LHCN-M2 (cell line): ENCODE measurements around the gene TMEM143. TPM values are rescaled to one million over a fixed set of nuclear protein-coding genes. Genes with fewer than 3 reads are reported as not detected.

Source experiments
- DNase-seq: peaks from one replicate; pipeline ENCODE4 v3.0.0-alpha.2; 2012; ENCODE audit warnings: low read depth
- total RNA-seq: library from RNA; depleted of rRNA; stranded (reverse); fragments of >200 nt; gene quantifications from 2 replicates; pipeline ENCODE4 v1.2.3, GENCODE V29; 2014

Gene TMEM143
- total RNA-seq, 1 experiment from 2014 or later: 7.3 TPM

DNA sequence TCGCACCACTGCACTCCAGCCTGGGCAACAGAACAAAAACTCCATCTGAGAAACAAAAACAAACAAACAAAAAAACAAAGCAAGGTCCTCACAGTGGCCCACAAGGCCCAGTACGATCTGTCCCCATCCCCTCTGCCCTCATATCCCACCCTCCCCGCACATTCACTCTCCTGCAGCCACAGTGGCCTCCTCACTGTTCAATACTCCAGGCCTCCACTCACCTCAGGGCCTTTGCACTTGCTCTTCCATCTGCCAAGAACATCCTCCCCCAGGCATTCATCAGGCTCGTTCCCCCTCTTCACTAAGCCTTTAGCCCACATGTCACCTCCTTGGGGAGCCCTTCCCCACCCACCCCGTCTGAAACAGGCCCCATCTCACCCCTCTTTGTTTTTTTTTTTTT is 4.6 kb downstream of the TMEM143 start:
- no peak for DNase-seq

DNA sequence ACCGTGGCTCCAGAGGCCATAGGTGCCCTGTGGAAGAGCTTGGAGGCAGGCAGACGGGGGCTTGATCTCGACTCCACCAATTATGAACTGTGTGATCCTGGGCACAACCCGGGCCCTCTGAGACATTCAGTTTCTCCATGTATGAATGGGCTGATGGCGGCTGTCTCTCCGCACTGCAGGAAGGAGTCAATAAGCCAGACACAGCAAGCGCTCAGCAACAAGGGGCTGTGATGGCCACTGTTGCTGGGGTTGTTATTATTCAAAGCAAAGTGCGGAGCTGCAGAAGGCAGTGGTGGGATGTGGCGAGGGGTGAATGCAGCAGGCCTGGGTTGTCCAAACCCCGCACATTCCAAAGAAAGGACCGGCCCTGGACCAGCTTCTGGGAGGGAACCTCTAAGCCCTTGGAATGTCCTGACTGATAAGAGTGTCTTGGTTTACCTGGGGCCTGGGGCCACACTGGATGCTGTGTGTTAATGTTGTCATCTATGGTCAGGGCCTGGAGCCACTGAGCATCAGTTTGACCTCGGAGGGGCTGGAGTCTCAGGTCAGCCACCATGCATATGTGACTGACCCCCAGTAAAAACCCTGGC is 8.3 kb downstream of the TMEM143 start:
- DNase-seq: no peak

DNA sequence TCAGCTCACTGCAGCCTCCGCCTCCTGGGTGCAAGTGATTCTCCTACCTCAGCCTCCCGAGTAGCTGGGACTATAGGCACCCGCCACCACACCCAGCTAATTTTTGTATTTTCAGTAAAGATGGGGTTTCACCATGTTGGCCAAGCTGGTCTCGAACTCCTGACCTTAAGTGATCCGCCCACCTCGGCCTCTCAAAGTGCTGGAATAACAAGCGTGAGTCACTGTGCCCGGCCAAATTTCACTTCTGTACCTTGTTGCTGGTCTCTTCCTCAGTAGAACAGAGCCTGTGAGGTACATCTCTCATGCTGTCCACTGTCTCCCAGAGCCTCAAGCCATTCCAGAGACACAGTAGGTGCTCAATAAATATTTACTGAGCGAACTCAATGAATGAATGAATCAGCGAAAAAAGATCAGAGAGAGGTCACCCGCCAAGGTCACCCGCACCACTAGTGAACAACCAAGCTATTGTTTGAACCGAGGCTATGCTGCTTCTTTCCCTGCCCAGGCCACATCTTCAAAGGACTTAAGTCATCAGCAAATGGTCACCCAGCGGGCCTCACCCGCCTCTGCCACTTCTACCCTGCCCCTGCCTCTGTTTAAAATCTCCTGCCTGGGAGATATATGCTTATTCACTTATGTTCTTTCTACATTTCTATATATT is 9.3 kb downstream of the TMEM143 start:
- DNase-seq: no peak

GRCh38 chr19:48353677-48354076 is 10.1 kb downstream of the TMEM143 start:
- DNase-seq: no peak

- DNase-seq: peak; percentile 35
Measured at GRCh38 chr19:48351341-48351752, 12.4 kb downstream of the TMEM143 start.

DNA sequence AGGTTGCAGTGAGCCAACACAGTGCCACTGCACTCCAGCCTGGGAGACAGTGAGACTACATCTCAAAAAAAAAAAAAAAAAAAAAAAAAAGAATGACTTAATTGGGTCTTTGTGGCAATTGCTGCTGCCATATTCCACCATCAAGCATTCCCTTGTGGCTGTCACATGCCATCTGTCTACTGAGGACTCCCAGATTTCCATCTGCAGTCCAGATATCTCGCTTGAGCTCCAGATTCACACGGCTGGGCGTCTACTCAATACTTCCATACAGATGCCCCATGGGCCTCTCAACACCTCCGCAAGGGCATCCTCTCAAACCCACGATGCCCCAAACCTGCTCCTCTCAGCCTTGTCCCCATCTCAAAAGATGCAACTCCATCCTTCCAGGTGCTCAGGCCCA is 12.9 kb downstream of the TMEM143 start:
- no peak for DNase-seq

DNA sequence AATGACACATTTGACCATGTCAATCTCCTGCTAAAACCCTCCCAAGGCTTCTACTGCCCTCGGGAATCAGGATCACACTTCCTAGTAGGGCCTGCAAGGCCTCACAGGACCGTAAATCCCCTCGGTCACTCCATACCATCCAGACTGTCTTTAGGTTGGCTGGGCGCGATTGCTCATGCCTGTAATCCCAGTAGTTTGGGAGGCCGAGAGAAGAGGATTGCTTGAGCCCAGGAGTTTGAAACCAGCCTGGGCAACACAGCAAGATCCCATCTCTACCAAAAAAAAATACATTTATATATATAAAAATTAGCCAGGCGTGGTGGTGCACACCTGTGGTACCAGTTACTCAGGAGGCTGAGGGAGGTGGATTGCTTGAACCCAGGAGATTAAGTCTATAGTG is 15.0 kb downstream of the TMEM143 start:
- DNase-seq: no peak

GRCh38 chr19:48348045-48348444 is 15.7 kb downstream of the TMEM143 start:
- no peak for DNase-seq

DNA sequence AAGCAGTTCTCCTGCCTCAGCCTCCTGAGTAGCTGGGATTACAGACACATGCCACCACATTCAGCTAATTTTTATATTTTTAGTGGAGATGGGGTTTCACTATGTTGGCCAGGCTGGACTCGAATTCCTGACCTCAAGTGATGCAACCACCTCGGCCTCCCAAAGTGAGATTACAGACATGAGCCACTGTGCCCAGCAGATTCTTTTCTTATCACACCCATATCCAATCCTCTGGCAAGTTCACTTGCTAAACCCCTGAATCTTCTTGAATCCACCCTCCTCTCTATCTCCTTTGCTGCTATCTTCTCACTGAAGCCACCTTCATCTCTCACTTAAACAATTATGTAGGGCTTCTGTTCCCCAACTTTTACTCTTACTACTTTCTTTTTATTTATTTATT is 17.5 kb downstream of the TMEM143 start:
- DNase-seq: no peak

GRCh38 chr19:48344892-48345291 is 18.8 kb downstream of the TMEM143 start:
- no peak for DNase-seq

GRCh38 chr19:48342841-48343540 is 20.7 kb downstream of the TMEM143 start:
- DNase-seq: peak; percentile 48

- DNase-seq: no peak
Measured at GRCh38 chr19:48342414-48342738, 21.4 kb downstream of the TMEM143 start.

DNA sequence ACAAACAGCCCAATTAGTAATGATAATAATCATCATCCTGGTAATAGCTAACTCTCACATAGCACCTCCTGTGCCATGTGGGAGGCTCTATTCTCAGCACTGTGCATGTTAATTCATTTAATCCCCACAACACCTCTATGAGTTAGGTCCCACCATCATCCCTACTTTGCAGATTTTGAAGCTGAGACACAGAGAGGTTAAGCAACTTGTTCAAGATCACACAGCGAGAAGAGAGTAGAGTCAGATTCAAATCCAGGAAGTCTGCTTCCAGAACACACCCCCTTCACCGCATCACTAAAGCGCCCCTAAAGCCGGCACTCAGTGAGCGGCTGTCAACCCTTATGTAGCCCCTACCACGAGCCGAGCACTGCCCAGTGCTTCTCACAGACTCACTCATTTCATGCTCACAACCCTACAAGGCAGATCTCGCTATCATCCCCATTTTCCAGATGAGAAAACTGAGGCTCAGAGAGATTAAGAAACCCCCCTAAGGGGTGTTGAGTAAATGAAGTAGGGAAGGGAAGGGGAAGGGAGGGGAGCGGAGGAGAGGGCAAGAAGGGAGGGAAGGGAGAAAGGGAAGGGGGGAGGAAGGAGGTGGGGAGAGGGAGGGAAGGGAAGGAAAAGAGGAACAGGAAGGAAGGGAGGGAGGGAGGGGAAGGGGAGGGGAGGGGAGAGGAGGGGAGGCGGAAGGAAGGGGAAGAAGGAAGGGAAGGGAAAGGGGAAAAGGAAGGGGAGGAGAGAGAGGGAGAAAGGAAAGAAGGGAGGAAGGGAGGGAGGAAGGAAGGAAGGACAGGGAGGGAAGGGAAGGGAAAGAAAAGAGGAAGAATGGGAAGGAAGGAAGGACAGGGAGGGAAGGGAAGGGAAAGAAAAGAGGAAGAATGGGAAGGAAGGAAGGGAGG is 22.0 kb downstream of the TMEM143 start:
- no peak for DNase-seq

GRCh38 chr19:48340995-48341394 is 22.7 kb downstream of the TMEM143 start:
- DNase-seq: peak; percentile 39

DNA sequence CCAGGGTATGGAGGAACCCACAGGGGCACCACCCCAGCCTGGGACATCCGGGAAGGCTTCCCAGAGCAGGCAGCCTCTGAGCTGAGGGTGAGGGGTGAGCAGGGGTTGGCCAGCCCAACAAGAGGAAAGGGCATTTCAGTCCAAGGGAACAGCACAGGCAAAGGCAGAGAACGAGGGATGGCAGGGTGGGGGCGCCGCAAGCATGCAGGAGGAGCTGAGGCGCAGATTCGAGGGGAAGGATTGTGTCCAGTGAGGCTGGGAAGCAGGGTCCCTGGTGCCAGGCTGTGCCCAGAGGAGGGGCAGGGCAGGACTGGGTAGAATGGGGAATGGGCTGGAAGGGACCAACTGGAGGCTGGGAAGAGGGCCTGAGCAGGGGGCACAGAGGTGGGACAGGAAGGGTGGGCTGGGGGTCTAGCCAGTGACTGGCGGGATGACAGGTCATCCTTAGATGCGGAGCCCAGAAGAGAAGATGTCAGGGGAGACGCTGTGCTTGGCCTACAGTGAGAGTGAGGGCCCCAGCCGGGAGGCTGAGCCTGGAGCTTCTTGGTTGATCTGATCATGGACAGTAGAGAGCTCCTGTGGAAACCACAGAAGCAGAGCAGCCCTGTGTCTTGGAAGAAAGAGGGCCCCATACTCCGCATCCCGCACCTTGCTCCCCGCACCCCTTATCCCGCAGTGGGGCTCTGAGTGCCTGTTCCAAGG is 24.8 kb downstream of the TMEM143 start:
- no peak for DNase-seq

DNA sequence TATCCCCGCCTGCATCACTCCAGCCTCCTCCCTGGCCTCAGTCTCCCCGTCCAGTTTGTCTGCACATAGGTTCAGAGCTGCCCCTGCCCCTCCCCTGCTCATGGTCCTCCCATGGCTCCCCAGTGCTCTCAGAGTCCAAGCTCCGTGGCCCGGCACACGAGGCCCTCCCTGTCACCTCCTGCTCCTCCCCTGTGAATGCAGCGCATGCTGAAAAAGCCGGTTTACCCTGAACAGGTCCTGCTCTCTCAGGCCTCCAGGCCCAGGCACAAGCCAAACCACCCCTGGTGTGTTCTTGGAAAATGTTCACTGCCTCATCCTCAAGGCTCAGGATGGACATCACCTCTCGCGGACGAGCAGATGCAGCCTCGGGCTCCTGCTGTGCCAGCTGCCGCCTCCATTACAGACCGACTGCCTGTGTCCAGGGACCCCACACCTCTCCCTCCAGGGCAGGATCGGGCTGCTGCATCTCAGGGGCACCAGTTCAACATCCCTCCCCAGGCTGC is 25.4 kb downstream of the TMEM143 start:
- DNase-seq: no peak

DNA sequence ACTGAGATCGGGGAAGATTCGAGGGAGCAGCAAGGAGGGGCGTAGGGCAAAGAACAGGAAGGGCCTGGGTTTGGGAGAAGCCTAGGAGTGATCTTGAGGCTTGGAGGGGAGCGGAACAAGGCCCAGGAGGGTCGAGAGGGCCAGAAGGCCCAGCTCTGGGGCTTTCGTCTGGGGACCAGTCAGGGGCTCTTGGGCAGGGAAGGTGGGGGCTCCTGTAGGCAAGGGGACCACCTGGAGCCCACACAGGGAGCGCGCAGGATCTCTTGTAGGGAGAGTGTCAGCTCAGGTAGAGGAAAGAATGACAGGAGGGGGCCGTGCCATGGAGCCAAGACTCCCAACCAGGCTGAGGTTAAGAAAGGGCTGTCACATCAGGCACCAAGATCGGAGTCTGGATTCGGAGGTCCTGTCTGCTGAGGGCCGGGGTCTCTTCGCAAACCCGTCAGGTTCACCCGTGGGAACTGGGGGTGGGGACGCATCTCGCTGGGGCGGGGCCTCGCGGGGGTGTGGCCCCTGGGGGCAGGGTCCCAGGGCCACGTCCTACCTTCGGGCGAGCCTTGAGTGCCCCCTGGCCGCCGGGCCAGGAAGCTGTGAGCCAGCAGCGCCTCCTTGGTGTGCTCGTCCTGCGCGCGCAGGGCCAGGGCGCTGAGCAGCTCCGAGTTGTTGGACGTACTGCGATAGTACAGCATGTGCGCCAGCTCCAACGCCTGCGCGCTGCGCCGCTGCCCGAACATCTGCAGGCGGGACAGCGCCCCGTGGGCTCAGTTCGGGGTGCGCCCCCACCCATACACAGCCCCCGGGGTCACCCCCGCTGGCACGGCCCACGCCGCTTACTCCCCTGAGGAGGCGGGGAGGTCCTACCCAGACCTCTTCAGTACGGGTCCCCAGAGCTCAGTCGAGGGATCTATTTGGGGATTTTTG is 30.0 kb downstream of the TMEM143 start:
- DNase-seq: peak; percentile 81

- peak; percentile 99 for DNase-seq
Measured at GRCh38 chr19:48332662-48333466, 30.9 kb downstream of the TMEM143 start.

GRCh38 chr19:48332351-48332661 is 31.4 kb downstream of the TMEM143 start:
- no peak for DNase-seq
